ENCODE data around the gene CFAP45.

The CFAP45 gene

DNA sequence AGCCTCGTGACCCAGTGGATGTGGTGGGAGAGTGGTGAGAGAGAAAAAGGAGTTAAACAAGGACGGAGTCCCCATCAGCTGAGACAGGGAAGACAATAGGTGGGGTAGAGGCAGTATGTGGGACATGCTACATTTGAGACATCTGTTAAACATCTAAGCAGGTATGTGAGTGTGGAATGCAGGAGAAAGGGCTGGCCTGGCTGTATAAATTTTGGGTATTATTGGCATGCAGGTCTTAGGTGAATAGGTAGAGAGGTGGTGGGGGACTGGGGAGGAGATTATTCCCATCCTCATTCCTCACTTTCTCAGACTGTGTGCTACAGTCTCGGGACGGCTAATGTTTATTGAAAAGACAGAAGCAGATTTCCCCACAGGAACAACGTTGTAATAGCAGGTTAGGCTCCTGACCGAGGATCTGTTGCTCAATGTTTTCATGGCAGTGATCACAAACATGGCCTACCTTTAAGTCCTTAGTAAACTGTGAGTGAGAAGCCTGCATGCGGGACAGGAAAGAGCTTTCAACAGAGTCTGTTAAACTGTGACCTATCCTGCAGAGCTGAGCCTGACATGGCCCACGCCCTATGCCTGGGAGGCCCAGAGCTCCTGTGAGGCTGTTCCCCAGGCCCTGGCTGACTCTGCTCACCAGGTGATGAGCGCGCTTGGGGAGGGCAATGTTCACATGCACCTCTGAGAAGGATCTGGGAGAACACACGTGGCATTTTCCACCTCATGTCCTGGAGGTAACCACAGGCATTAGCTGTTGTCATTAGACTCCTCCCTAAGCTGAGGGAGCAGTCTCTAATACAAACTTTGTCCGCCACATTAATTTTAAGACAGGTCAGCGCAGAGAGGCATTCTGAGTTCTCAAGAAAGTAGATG lies 54.0 kb downstream of the CFAP45 start:
- DNase-seq = no peak

DNA sequence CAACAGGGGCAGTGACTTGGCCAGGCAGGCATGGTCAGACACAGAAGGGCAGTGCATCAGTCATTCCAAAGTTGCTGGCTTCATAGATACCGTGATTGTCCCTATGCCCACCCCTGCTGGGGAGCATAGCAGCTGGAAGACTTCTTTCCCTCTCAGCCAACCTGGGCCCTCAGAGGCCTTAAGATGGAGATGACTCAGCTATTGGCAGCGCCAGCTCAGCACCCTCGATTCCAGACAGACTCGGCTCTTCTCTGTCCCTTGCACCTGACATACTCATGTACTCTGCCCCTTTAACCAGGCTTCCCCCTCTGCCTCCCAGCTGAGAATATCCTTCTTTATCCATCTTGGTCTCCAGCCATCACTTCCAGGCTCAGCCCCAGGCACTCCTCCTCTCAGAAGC lies 56.5 kb downstream of the CFAP45 start:
- no peak for DNase-seq

- no peak for DNase-seq
Observed at GRCh38 chr1:159841749-159842148, 58.2 kb downstream of the CFAP45 start.

DNA sequence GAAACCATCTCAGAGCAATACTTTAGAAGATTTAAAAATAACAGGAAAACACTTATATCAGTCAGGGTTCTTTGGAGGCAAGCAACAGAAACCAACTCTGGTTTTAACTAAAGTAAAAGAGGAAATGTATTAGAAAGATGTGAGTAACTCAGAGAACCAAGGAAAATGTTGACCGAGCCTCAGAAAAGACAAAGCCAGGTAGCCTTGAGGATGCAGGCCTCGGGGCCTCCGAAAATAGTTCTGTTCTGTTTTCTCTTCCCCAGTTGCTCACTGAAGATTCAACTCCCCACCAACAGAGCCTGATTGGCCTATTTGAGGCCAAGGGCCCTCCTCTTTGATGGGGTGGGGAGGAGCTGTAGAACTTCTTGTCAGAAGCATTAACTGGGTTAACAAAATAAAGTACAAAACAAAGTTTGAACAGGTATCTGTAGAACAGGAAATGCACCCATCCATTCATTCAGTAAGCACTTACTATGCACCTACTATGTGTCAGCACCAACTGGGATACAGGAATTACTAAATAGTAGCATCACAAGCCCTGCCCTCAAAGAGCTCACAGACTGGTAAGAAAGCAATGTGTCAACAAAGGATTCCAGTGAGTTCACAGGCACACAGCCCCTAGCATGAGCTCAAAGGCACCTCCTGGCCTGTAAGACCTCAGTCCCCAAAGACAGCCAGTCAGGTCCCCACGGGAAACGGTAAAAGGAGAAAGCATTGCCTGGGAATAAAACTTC lies 60.7 kb downstream of the CFAP45 start:
- DNase-seq = no peak

DNA sequence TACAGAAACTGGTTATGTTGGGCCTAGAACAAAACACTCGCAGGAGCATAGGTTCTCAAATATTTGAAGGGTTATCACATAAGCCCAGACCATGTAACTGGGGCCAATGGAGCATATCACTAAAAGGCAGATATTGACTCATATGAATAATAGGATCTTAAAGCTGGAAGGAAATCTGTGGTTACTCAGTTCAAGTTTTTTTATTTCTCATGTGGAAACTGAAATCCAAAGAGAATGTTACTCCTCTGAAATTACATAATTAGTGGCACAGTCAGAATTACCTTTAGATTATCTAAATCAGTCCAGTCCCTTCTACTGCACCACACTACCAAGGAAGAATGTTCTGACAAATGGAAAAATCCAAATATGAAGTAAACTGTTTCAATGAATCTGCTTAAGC lies 61.2 kb downstream of the CFAP45 start:
- no peak for DNase-seq

- no peak for DNase-seq
Observed at GRCh38 chr1:159835862-159836525, 64.0 kb downstream of the CFAP45 start.

DNA sequence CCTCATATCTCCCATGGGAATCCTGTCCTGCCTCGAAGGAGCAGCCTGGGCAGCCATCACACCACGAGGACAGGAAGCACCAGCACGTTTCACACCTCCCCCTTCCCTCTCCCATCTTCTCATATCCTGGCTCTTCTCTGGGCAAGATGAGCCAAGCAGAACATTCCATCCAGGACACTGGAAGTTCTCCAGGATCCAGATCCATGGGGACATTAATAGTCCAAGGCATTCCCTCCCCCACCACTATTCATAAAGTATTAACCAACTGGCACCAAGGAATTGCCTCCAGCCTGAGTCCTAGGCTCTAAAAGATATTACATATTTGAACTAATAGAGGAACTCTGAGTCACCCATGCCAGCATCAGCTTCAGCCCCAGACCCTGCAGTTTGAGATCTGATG lies 64.6 kb downstream of the CFAP45 start:
- no peak for DNase-seq

DNA sequence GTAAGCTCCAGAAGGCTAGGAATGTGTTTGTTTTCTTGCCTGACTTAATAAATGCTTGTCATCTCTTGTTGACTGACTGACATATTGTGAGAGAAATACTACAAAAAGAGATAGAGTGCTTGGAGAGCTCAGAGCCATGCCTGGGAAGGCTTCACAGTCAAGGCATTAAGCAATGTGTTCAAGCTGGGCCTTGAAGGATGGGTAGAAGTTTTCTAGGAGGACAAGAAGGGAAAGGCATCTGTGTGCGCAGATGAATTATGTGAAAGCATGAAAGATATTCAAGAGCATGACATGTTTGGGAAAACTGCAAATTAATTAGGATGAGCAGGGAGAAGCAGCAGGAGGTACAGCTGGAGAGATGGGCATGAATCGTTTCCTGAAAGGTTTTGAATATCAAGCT lies 67.7 kb downstream of the CFAP45 start:
- no peak for DNase-seq

- no peak for DNase-seq
Observed at GRCh38 chr1:159831412-159832141, 68.4 kb downstream of the CFAP45 start.

- DNase-seq = no peak
Observed at GRCh38 chr1:159830722-159831121, 69.2 kb downstream of the CFAP45 start.

GRCh38 chr1:159829822-159830465 lies 70.0 kb downstream of the CFAP45 start:
- no peak for DNase-seq

DNA sequence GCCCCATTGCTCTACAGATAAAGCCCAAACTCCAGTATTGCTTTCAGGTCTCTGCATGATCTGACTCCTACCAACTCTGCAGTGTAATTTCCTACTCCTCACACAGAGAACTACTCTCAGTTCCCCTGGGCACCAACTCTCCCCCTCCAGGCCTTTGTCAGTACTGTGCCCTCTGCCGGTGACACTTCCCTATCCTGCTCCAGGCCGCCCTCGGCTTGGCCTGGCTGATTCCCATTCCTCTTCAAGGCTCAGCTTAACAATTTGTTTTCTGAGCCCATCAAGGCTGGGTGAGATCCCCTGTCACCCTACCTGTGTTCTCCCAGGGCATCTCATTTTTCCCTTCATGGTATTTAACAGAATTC lies 70.7 kb downstream of the CFAP45 start:
- DNase-seq = no peak

GRCh38 chr1:159828581-159829272 lies 71.2 kb downstream of the CFAP45 start:
- no peak for DNase-seq

DNA sequence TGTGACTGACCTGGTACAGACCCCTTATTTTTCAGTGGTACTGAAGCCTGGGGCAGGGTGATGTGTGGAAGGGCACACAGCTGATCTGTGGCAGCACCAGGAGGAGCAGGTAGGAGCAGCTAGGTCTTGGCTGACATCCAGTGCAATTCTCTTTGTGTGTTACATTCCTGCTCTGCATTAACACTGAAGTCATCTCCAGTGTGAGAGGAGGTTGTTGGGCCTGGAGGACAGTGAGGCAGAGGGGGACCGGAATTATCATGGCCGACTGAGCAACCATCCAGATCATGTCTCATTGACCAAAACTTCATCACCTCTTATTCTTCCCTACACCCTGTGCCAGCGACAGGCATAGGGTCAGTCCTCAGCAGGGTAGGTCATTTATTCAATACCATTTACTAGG lies 71.8 kb downstream of the CFAP45 start:
- no peak for DNase-seq

GRCh38 chr1:159827549-159827948 lies 72.4 kb downstream of the CFAP45 start:
- DNase-seq = no peak

- DNase-seq = no peak
Observed at GRCh38 chr1:159827102-159827490, 72.9 kb downstream of the CFAP45 start.

GRCh38 chr1:159826441-159827101 lies 73.4 kb downstream of the CFAP45 start, which contains the start of gene SLAMF8:
Gene SLAMF8, plus strand, starts transcription at chr1:159826873. Its CDS starts 26 bp downstream, at chr1:159826899.
- peak; percentile 51 for DNase-seq

- no peak for DNase-seq
Observed at GRCh38 chr1:159825564-159825963, 74.4 kb downstream of the CFAP45 start.

- no peak for DNase-seq
Observed at GRCh38 chr1:159823406-159823805, 76.6 kb downstream of the CFAP45 start.
